CD4-positive, alpha-beta T cell treated with Interferon alpha-2 for 1 hour (primary cell): ENCODE measurements around the gene CIZ1.

Experiments
- DNase-seq, 2 donors: peaks; one replicate each; pipeline ENCODE4 v3.0.0-alpha.2; 2020 to 2022

The CIZ1 gene

DNA sequence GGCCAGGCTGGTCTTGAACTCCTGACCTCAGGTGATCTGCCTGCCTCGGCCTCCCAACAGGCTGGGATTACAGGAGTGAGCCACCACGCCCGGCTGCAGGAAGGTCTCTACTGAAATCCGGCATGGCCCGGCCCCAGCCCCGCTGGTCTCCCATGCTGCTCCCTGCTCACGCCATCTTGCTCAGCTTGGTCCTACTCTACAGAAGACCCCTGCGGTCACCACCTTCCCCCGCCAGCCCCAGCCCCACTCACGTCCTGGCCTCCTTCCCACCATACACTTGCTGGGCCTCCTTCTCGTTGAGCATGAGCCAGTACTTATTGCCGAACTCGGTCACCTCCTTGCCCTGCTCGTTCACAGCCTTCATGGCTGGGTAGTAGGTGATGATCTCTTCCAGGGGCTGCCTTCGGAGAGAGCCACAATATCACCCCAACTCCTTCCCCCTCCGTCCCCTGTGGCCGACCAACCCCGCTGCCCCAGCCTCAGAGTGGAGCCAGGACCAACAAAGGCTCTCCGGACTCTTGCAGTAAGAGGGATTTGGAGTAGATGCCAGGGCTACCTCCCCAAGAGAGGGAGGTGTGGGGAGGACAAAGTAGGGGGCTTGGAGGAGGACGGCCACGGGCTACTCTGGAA is 67.8 kb downstream of the CIZ1 start:
- no peak for DNase-seq

DNA sequence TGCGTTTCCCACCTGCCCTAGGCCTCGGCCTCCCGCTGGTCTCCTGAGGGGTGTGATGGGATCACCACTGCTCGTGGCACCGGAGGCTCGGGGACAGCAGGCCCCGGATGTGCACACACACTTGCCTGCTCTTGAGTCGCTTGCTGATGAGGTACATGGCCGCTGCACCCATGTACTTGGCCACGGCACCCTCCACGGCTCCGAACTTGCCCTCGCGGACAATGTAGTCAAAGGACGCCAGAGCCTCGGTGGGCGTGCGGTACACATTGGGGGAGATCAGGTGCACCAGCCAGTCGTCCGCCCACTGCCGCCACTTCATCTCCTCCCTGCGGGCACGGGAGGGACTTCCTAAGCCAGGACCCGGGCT is 68.6 kb downstream of the CIZ1 start:
- DNase-seq, result no peak

DNA sequence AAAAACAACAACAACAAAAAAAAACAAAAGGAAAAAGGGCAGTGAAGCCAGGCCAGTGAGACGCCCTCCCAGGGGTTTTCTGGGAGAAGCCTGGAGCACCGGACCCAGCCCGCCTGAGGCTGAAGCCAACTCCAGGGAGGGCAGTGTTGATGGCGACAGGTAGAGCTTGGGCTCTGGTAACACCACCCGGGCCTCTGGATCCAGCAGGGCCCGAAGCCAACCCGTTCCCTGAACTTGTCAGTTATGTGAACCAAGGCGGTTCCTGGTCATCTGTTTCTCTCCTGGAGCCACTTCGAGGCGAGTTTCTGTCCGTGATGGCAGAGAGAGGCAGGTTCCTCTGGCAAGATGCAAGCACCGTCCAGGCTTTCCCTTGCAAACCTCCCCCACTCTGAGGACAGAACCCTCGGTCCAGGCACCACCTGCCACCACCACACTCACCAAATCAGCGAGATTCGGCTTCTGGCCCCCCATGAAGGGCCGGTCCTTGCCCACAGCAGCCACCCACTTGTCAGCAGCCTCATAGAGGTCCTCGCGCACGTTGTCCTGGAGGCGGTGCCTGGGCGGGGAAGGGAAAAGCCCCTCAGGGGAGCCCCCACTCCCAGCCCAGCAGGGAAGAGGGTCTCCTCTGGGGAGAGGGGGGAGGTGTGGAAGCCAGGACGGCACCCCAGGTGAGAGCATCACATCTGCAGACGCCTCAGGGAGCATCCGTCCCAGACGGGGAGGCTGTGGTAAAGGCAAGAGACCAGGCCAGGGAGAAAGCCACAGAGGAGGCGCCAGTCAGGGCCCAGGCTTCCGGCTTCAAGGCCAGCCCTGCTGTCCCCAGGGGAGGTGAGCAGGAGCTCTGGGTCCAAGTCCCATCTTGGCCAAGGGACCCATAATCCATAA is 69.2 kb downstream of the CIZ1 start:
- DNase-seq, result no peak

DNA sequence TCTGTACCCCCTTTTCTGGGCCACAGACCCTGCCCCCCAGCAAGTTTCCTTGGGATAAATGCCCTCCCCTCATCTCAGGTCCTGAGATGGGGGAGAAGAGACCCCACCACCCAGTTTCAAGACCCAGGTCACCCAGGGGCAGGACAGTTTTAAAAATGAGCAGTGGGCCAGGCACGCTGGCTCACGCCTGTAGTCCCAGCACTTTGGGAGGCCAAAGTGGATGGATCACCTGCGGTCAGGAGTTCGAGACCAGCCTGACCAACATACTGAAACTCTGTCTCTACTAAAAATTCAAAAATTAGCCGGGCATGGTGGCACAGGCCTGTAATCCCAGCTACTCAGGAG is 69.9 kb downstream of the CIZ1 start:
- DNase-seq, result no peak

DNA sequence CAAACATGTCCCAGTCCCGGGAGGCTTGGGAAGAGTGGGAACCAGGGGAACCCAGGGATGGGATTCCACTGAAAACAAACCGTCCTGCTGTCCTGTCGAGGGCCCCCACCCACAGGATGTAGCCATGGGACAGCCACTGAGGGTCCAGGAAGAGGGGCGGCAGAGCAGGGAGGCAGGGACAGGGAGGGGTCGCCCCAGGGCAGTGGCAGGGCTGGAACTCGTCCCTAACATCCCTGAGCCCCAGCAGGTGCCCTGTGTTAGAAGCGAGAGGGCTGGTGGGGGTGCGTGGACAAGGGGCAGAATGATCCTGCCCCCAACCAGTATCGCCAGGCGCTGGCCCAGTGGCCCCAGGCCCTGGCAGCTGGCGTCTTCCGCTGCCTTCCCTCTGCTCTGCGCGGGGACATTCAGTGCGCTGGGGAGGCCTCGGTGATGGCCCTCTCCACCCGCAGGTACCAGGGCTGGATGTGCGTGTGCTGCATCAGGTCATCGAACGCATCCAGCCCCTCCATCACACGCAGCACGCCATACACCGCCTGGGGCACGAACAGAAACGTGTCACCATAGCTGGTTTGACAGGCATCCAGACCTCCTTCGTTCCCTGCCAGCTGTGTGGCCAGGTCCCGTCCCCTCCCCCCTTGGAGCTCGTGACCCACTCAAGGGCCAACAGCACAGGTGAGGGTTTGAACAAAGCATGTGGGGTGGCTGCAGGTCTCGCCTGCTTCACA is 70.5 kb downstream of the CIZ1 start:
- DNase-seq, result no peak

DNA sequence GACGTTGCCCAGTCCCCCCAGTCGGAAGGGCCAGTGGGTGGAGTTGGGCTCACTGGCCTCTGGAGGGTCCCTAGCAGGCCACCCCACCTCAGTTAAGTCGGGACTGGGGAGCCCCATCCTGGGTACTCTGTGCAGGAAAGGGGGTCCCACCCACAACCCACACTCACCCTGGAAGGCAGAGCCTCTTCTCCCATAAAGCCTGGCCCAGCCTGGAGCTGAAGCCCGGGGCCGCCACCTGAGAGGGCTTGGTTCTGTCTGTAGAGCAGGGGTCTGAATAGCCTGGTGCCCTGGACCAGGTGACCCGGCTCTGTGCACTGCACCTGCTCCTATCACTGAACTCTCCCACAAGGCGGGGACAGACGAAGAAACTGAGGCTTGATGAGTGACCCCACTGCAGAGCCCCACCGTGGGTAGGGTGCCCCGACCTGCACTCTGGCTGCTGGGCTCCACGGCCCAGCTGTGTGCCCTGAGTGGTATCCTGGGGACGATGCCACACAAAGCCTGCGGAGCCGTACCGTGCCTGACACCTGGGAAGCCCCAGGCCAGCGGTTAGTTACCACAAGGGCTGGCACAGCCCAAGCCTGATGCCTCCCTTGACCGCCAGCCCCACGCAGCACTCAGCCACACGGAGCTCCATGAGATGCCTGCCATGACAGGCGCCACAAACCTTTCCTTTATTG is 71.2 kb downstream of the CIZ1 start:
- DNase-seq, result no peak

DNA sequence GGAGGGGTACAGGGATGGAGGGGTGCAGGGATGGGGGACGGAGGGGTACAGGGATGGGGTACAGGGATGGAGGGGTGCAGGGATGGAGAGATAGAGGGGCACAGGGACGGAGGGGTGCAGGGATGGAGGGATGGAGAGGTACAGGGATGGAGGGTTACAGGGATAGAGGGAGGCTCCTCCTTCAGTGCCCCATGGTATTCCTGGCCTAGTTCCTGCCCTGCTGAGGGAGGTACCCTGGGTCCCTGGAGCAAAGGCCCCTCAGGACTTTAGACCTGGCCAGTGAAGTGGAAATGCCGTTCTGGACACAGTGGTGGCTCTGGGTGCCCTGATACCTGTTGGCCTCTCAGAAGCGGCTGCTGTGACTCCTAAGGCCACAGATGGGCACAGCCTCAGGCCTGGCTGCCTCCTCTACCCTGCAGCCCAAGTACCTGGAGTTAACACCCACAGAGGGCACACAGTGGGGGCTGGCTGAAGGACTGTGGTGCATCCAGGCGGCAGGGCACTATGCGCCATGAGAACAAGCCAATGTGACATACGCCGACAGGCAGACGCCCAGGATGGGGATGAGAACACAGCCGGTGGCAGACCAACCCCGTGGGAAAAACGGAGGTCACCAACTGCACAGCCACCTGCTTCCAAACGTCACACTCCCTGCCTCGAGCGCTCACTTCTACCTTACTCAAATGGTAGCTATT is 72.3 kb downstream of the CIZ1 start:
- DNase-seq, result no peak

DNA sequence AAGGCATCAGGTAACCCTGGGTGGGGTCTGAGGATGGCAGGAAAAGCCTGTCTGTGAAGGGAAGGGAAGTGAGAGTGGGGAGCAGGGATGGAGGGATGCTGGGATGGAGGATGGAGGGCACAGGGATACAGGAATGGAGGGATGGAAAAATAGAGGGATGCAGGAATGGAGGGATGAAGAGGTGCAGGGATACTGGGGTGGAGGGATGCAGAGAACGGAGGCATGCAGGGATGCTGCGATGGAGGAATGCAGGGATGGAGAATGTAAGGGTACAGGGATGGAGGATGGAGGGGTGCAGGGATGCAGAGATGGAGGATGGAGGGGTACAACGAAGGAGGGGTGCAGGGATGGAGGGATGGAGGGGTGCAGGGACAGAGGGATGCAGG is 72.9 kb downstream of the CIZ1 start:
- DNase-seq, result no peak

DNA sequence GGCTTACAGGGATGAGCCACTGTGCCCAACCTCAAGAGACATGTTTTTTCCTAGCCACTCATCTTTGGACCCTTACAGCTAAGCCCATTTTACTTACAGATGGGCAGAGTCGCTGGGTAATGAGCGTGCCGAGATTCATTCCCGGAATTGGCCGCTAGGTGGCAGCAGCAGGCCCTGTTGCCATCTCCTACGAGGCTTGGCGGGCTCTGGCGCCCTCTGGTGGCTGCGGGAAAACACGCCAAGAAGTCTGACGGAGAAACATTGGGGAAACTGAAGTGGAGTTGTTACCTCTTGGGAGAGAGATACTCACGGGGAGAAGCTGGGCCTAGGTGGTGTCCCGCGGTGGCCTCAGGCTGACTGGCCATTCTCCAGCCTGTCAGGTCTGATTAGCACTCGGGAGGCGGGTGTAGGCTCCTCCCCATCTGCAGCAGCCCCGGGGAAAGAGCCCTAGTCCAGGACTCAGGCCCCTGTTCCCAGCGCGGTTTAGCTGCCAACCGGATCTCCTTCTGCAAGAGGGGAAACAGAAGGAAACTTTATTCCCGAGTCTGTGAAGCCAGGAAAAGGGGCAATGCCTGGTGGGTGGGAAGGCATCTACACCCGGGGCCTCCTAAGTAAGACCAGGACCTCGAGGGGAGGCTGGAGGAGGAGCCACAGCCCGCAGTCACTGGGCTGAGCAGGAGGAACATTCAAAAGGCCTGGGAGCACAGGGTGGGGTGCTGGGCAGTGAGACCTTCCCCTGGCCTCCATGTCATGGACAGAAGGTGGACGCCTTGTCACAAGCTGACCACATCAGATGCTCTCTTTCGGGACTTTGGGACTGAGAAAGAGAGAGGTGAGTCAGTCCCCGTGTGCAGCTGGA is 73.5 kb downstream of the CIZ1 start:
- peak; percentile 91 to 94 for DNase-seq

DNA sequence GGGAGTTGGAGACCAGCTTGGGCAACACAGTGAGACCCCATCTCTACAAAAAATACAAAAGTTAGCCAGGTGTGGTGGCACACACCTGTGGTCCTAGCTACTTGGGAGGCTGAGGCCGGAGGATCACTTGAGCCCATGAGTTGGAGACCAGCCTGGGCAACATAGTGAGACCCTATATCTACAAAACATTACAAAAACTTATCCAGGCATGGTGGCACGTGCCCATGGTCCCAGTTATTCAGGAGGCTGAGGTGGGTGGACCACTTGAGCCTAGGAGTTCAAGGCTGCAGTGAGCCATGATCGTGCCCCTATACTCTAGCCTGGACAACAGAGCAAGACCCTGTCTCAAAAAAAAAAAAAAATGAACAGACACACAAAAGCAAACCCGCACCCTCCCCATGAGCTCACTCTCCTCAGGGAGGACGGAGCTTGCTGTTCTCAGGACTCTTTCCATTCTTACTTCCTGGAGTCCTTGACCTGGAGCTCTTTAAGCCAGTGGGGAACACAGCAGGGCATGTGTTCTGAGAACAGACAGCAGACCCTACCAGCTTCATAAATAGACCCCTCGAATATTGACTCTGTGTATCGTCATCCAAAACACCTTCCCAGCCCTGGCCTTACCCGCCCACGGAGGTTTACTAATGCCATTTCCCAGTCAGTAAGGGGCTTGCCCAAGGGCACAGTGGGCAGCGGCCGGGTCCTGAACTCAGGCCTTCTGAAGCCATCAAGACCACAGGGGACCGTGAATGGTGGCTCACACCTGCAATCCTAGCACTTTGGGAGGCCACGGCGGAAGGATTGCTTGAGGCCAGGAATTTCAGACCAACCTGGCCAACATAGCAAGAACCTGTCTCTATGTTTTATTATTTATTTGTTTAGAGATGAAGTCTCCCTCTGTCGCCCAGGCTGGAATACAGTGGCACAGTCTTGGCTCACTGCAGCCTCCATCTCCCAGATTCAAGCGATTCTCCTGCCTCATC is 75.0 kb downstream of the CIZ1 start:
- DNase-seq, result no peak
